Spinal cord (tissue), 10 donors: ENCODE measurements around the gene FOXO6. TPM values are rescaled to one million over a fixed set of nuclear protein-coding genes. Genes with fewer than 3 reads are reported as not detected.

Experiments
- DNase-seq, 6 donors: peaks; one replicate each; pipeline versions ENCODE4 v3.0.0 to v3.0.0-alpha.2; 2013 to 2015; ENCODE audit warnings: low spot score in 6 of 6, low read depth in 4 of 6
- H3K27ac ChIP-seq: one replicate; pipeline ENCODE4 v1.5.1; 2013; ENCODE audit warnings: low read depth, low read length, control low read depth
- H3K27me3 ChIP-seq: one replicate; pipeline ENCODE4 v1.6.1; 2013; ENCODE audit warnings: low read length; ENCODE audit not compliant: control insufficient read depth, insufficient read depth
- H3K36me3 ChIP-seq: one replicate; pipeline ENCODE4 v1.6.1; 2013; ENCODE audit warnings: low read length; ENCODE audit not compliant: control insufficient read depth, insufficient read depth
- H3K4me1 ChIP-seq: one replicate; pipeline ENCODE4 v1.6.1; 2013; ENCODE audit warnings: low read length; ENCODE audit not compliant: control insufficient read depth, insufficient read depth
- H3K4me3 ChIP-seq: one replicate; pipeline ENCODE4 v1.5.1; 2013; ENCODE audit warnings: low read depth, low read length, control low read depth
- H3K9me3 ChIP-seq: one replicate; pipeline ENCODE4 v1.6.1; 2013; ENCODE audit warnings: low read length; ENCODE audit not compliant: control insufficient read depth, insufficient read depth
- WGBS: methylation state at CpG from one replicate; pipeline ENCODE4 v1.1.5; 2013; ENCODE audit warnings: missing lambda C conversion rate; ENCODE audit not compliant: insufficient coverage; 5-methylcytosine and 5-hydroxymethylcytosine counted together
- long read RNA-seq, 4 donors: transcript quantifications; one replicate each; lab custom pipeline, GENCODE V29; 2026
- polyA plus RNA-seq, 2 donors: library from polyadenylated mRNA; unstranded; fragments of 120-200 nt; gene quantifications; one replicate each; pipeline ENCODE4 v1.2.1, GENCODE V29; 2013; ENCODE audit not compliant: insufficient read length in 2 of 2
- total RNA-seq, 2 donors: library from RNA; depleted of rRNA in 1 of 2; stranded (reverse); fragments of 120-200 nt in 1 of 2; fragments of >200 nt in 1 of 2; gene quantifications; one replicate each; pipeline versions ENCODE4 v1.2.3 to v1.2.4, GENCODE V29; 2013 to 2014
- donor health status: healthy.

FOXO6 gene
- total RNA-seq (1 to 10 TPM; 1.9 to 2.3 TPM), polyA plus RNA-seq (10 to 100 TPM in 1 of 2 donors, 1 to 10 TPM in 1; 9.4 to 11.0 TPM)
- long read RNA-seq, donor 1, partial matches to known transcripts, result 0 of 3 reads
- long read RNA-seq, donor 1, other reads (novel, unspliced or antisense), result 0 of 3 reads
- long read RNA-seq, donor 2, result 0 reads
- long read RNA-seq, donor 3, partial matches to known transcripts, result 19 of 22 reads
- long read RNA-seq, donor 3, other reads (novel, unspliced or antisense), result 0 of 22 reads
- long read RNA-seq, donor 4, result 0 reads

GRCh38 chr1:41360786-41361494, at the start of gene FOXO6:
TSS of gene FOXO6 (plus strand) at chr1:41361434.
- peak; percentile 86 to 99 (median 93) for DNase-seq
- peak within 1 kb of the TSS; percentile 39 for H3K4me3 ChIP-seq
- H3K27me3 ChIP-seq, result peaks cover 6% of the 10 kb centered on the region
- no peak within 1 kb of the TSS for H3K27ac ChIP-seq
- H3K4me1 ChIP-seq, result peaks cover 58% of the 10 kb centered on the region
- no peaks in the 10 kb centered on the region for H3K9me3 ChIP-seq
- H3K36me3 ChIP-seq, result peaks cover 3% of the 10 kb centered on the region
- WGBS, result 2% methylated on average over 63 of the region's 63 CpGs

DNA sequence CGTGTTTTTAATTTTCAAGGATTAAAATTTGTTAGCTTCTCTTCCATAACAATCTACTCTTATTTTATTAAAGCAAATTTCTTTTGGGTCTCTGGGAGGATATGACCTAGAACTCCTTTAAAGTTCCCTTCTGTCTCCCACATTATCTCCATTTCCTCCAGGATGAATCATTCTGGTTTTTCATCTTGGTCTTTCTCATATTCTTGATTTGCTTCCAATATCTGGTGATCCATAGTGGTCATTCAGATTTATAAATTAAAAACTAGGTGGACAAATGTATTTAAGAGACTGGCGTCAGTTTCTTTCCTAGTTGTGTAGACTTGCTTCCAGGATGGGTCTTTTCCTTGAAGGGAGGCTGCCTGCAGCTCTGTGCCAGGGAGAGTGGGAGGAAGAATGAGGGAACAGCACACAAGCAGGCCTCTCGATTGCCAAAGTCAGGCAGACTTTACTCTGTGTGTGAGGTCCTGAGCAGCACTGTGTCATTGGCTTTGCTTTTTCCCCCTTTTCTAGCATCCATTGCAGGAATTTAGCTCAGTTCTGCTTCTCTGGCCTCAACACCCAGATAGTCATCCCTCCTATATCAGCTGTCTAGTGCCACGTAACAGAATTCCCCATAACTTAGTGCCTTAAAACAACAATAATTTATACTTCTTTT, 48.1 kb upstream of the FOXO6 start:
- no peak overlapping the region for H3K27ac ChIP-seq
- 69% methylated on average over 2 of the region's 4 CpGs for WGBS
- DNase-seq, result no peak

GRCh38 chr1:41313661-41314131, 47.5 kb upstream of the FOXO6 start:
- peak in 1 of 6 donors; percentile 19 for DNase-seq
- no peak overlapping the region for H3K4me3 ChIP-seq
- H3K4me1 ChIP-seq, result peaks cover 9% of the 10 kb centered on the region
- H3K9me3 ChIP-seq, result no peaks in the 10 kb centered on the region
- H3K27ac ChIP-seq, result no peak overlapping the region
- no peaks in the 10 kb centered on the region for H3K36me3 ChIP-seq
- WGBS, result 61% methylated on average over 6 of the region's 7 CpGs
- H3K27me3 ChIP-seq, result no peaks in the 10 kb centered on the region

More for the DNA sequence above, 48.1 kb upstream of the FOXO6 start:
- H3K36me3 ChIP-seq, result no peaks in the 10 kb centered on the region
- peaks cover 9% of the 10 kb centered on the region for H3K4me1 ChIP-seq
- no peaks in the 10 kb centered on the region for H3K27me3 ChIP-seq
- H3K4me3 ChIP-seq, result no peak overlapping the region
- H3K9me3 ChIP-seq, result no peaks in the 10 kb centered on the region

DNA sequence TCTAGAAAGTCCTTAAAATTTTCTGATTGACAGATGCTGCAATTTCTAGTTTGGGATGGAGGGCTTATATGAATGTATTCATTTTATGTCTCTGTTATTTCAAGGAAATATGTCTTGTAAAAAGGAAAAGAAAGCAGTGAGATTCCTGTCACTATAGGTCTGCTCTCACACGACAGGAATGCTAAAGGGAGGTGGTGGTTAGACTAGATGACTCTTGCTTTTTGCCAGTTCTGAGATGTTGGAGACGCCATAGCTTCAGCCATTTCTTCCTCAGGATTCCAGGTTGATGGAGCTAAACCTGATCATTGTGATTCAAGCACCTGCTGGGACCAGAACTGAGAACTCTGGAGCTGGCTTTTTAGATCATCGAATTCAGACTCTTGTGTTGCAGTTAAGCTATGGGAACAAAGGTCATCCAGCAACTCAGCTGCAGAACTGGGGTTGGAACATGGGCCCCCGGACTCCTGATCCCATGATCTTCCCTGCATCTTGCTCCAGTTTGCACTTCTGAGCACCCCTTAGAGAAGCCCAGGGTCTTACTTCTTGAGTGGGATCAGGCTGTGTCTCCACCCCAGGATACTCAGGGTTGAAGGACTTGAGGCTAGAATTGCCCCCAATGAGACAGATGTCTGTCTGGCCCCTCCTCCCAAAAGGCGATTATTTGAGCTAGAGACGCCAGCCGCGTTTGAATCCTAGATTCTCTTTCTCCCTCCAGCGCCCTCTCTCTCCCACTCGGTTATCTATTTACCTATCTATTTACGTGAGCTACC, 46.7 kb upstream of the FOXO6 start:
- Histone ChIP-seq H3K9me3 (no peaks in the 10 kb centered on the region), H3K27me3 (no peaks in the 10 kb centered on the region), H3K36me3 (no peaks in the 10 kb centered on the region), H3K27ac (no peak overlapping the region), H3K4me3 (no peak overlapping the region), H3K4me1 (peaks cover 11% of the 10 kb centered on the region)
- whole genome bisulfite sequencing, result 52% methylated on average over 8 of the region's 11 CpGs
- DNase-seq, result no peak

DNA sequence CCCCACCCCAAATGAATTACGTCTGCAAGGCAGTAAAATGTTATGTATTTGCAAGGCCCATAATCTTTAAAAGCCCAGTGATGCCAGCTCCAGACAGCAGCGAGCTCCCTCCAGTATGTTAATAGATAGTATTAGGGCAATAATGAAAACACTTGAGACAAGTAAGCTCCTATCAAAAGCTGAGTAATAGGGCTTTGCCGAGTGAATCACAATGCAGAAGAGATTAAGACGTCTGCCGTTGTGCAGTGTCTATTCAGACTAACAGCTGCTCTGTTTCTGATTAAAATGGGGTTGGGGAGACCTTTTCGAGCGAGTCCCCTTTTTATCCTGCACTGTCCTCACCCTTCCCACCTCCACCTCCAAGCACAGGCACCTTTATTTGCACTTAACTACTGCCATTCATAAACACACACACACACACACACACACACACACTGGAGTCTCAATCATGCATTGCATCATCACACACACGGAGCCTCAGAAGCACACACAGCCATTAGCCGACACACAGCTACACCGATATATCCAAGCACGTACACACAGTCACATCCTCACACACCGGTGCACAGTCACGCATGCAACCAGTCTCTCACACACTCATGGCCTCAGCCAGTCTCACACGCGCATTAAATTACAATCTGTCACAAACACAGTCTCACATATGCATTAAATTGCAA, 46.0 kb upstream of the FOXO6 start:
- WGBS, result 41% methylated on average over 13 of the region's 15 CpGs
- peak in 4 of 6 donors; percentile 26 to 95 (median 45) for DNase-seq
- no peak overlapping the region for H3K27ac ChIP-seq
- H3K9me3 ChIP-seq, result no peaks in the 10 kb centered on the region
- H3K27me3 ChIP-seq, result no peaks in the 10 kb centered on the region
- no peaks in the 10 kb centered on the region for H3K36me3 ChIP-seq
- peaks cover 18% of the 10 kb centered on the region for H3K4me1 ChIP-seq
- H3K4me3 ChIP-seq, result no peak overlapping the region

GRCh38 chr1:41315871-41316270, 45.4 kb upstream of the FOXO6 start:
- peaks cover 23% of the 10 kb centered on the region for H3K4me1 ChIP-seq
- DNase-seq, result no peak
- H3K4me3 ChIP-seq, result no peak overlapping the region
- no peak overlapping the region for H3K27ac ChIP-seq
- no peaks in the 10 kb centered on the region for H3K27me3 ChIP-seq
- H3K9me3 ChIP-seq, result no peaks in the 10 kb centered on the region
- no peaks in the 10 kb centered on the region for H3K36me3 ChIP-seq
- 78% methylated on average over 2 of the region's 3 CpGs for WGBS

DNA sequence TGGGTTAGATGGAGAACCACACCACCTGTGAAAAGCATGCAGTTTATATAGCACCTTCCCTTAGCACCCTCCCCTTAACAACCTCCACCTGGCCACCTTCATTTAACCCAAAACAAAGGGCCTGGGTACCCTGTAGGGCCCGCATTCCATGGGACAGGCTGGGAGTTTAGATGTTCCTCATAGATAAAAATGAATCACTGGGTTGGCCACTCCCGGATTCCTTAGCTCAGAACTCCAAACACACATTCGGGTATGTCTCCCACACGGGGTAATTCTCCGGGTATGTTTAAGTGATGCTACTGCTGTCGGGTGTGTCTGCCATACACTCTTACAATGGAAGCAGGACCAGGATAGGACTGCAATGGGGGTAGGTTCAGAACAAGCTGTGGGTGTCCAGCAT, 43.9 kb upstream of the FOXO6 start:
- Histone ChIP-seq H3K27ac (no peak overlapping the region), H3K27me3 (no peaks in the 10 kb centered on the region), H3K4me3 (no peak overlapping the region), H3K9me3 (no peaks in the 10 kb centered on the region), H3K36me3 (no peaks in the 10 kb centered on the region), H3K4me1 (peaks cover 26% of the 10 kb centered on the region)
- DNase-seq, result no peak
- no CpG with 5 or more reads among the region's 6 CpGs for WGBS

DNA sequence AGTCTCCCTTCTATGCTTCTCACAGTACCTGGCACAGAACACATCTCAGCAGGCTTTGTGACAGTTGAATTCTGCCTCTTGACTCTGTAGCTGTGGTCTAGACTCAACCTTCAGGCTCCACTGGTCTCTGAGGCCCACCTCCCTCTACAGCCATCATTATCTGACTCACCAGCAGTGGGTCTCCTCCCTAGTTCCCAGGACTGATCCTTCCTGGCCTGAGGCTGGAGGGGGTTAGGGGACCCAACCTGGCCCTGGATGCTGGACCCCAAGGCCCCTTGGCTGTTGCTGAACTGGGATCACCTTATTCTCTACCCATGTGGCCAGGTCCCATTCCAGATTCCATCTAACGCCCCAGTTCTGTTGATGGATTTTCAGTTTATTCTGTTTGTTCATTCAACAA, 43.1 kb upstream of the FOXO6 start:
- DNase-seq, result no peak
- Histone ChIP-seq H3K27ac (no peak overlapping the region), H3K9me3 (no peaks in the 10 kb centered on the region), H3K4me3 (no peak overlapping the region), H3K4me1 (peaks cover 26% of the 10 kb centered on the region), H3K27me3 (no peaks in the 10 kb centered on the region), H3K36me3 (no peaks in the 10 kb centered on the region)
- no CpG with 5 or more reads among the region's 1 CpG for WGBS
